Heart right ventricle (tissue), 16 donors: ENCODE data around the gene ASCL3. TPM values are rescaled to one million over a fixed set of nuclear protein-coding genes. Genes with fewer than 3 reads are reported as not detected.

Experiments
- ATAC-seq, 8 donors: fragments of 200-7000 bp; cut with Tn5 transposase; one replicate each; pipeline ENCODE4 v1.9.1; 2020; ENCODE audit warnings: mild to moderate bottlenecking in 8 of 8, moderate library complexity in 8 of 8, moderate number of reproducible peaks in 1 of 8
- DNase-seq, 2 donors: peaks; one replicate each; pipeline ENCODE4 v3.0.0-alpha.2; 2020
- H3K27ac ChIP-seq, 10 donors: fragments of 200-600 bp; sonication (generic) in 2 of 10; one replicate each; pipeline versions ENCODE4 v1.5.0 to v1.8.0; 2020 to 2022; ENCODE audit warnings: mild to moderate bottlenecking in 3 of 10
- H3K27me3 ChIP-seq, 7 donors: fragments of 200-600 bp; one replicate each; pipeline ENCODE4 v1.8.0; 2021 to 2022; ENCODE audit warnings: mild to moderate bottlenecking in 2 of 7
- H3K36me3 ChIP-seq, 9 donors: fragments of 200-600 bp; sonication (generic) in 1 of 9; one replicate each; pipeline versions ENCODE4 v1.5.0 to v1.8.0; 2020 to 2022; ENCODE audit warnings: mild to moderate bottlenecking in 2 of 9
- H3K4me1 ChIP-seq, 9 donors: fragments of 200-600 bp; sonication (generic) in 1 of 9; one replicate each; pipeline versions ENCODE4 v1.5.0 to v1.8.0; 2020 to 2022; ENCODE audit warnings: mild to moderate bottlenecking in 4 of 9
- H3K4me3 ChIP-seq, 10 donors: fragments of 200-600 bp; sonication (generic) in 2 of 10; one replicate each; pipeline versions ENCODE4 v1.5.0 to v1.8.0; 2020 to 2022; ENCODE audit warnings: mild to moderate bottlenecking in 7 of 10, moderate library complexity in 2 of 10
- H3K9me3 ChIP-seq, 11 donors: fragments of 200-600 bp in 10 of 11; sonication (generic) in 2 of 11; one replicate each; pipeline versions ENCODE4 v1.5.0 to v1.8.0; 2013 to 2022; ENCODE audit warnings: mild to moderate bottlenecking in 2 of 11, control low read depth in 1 of 11, moderate library complexity in 1 of 11
- WGBS, 2 donors: extraction: QIAGEN DNeasy Blood & Tissue Kit; methylation state at CpG; one replicate each; pipeline ENCODE4 v1.1.7; 2013; ENCODE audit warnings: inconsistent platforms in 1 of 2; 5-methylcytosine and 5-hydroxymethylcytosine counted together
- intact Hi-C, 10 donors: fragments of 100-400 bp; cut with DNase I; formaldehyde crosslinking; loops; one replicate each; pipeline versions ENCODE4 v1.11.1 to v1.14.2; 2022
- polyA plus RNA-seq, 2 donors: library from polyadenylated mRNA; stranded (reverse); fragments of 200-250 nt; gene quantifications; one replicate each; pipeline ENCODE4 v1.2.3, GENCODE V29; 2013
- total RNA-seq, 10 donors: library from RNA; stranded (reverse); fragmentation: NEBNext Ultra II Directional in 3 of 10; extraction: Animal tissue kit (Norgen Biotek cat#: 25700) in 3 of 10; gene quantifications; one replicate each; pipeline versions ENCODE4 v1.2.1 to v1.2.4, GENCODE V29; 2021 to 2023
- TF ChIP-seq, protein P1 (sequence below), 9 donors: fragments of 200-600 bp; sonication (generic) in 2 of 9; IDR thresholded peaks; one replicate each; pipeline versions ENCODE4 v1.5.0 to v1.8.0; 2021 to 2022; ENCODE audit warnings: antibody characterized with exemption in 9 of 9, mild to moderate bottlenecking in 5 of 9, moderate library complexity in 1 of 9
- donor health status: Arrhythmogenic right ventricular cardiomyopathy.
- donor health status: ischemic (EF 13 %, LVEDD 7.1; RV severe dilation, severe dysfunction).
- donor health status: healthy with polysubstance abuse.
- donor health status: DM: no; HTN: yes; CAD: no.
- donor health status: DM: no; HTN: no; CAD: no.
- donor health status: ischemic (EF 25% LVEDD 6.9; RV normal size, moderate dysfunction).
- donor health status: ischemic (EF 25% LVEDD 5.7; RV mildly dilated, moderate dysfunction).
- donor health status: healthy.
- donor health status: DM: yes; HTN: yes; CAD: no.
- donor health status: Ischemic cardiomyopathy.
- donor health status: ischemic (EF 35%, LVEDD 5.7; RV mildly dilated, moderate dysfunction).
- donor health status: nonischemic (EF 11% LVEDD 7.7; RV severe dilation, severe dysfunction).
- donor health status: DM: yes; HTN: yes; CAD: no.
- donor health status: PGD.
- donor health status: ischemic (EF 29% LVEDD 5.4; RV normal size, mild dysfunction).
- donor health status: nonischemic (EF 23%, LVEDD 6.1; RV moderate dilation, normal function).

Gene ASCL3
- total and polyA plus RNA-seq, 12 donors, result not detected

DNA sequence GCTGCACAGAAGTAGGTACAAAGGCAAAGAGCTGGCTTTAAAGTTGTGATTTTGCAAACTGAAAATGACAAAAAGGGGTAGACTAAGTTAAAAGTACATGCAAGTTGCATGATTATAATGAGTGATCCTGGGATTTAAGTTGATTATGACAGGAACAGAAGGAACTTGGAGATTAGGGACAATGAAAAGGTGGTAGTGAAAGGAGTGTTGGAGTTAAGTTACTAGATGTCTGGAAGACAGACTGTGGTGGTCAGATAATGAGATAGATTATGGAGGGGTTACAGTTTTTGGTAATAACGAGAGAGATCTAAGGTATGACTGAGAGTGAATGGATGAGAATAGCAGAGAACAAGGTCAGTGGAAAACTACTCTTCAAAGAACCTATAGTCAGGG is 29.1 kb upstream of the ASCL3 start:
- WGBS, 2 donors, result 77 to 79% methylated on average over 1 of the region's 1 CpG

DNA sequence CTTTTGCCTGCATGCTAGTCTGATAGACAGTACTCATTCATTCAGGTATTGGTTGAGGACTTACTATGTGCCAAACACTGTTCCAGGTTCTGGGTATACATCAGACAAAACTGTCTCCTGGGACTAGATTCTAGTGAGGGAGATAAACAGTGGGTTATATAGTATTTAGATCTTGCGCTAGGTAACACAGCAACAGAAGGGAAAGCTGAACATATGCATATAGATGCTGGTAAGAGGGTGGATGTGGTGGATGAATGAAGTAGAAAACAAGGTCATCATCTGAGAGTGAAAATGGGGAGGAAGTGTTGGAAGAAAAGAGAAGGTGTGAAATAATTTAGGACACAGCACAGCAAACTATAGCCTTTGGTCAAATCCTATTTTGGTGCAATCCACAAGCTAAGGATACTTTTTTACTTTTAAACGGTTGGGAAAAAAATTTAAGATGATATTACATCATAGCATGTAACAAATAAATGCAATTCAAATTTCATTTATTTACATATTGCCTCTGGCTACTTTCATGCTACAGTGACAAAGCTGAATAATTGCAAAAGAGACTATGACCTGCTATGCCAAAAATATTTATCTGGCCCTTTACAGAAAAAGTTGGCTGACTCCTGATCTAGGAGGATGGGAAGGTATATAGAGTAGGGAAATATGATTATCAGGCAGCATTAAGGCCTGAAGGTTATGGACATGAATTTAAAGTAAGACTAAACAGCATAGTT is 28.5 kb upstream of the ASCL3 start:
- 87 to 91% methylated on average over 2 of the region's 2 CpGs for WGBS, 2 donors
- no peaks in the 10 kb centered on the region for H3K9me3 ChIP-seq

More for the DNA sequence above, 29.1 kb upstream of the ASCL3 start:
- intact Hi-C loops, result no loop called here
- no peaks in the 10 kb centered on the region for H3K9me3 ChIP-seq
- no peaks in the 10 kb centered on the region for H3K27me3 ChIP-seq
- ATAC-seq (no peak), DNase-seq (no peak)
- peaks cover 0 to 4% (median 0%) of the 10 kb centered on the region in 9 donors for H3K4me1 ChIP-seq
- no peak overlapping the region for H3K4me3 ChIP-seq
- H3K27ac ChIP-seq, result no peak overlapping the region
- H3K36me3 ChIP-seq, result peaks cover 0 to 9% (median 0%) of the 10 kb centered on the region in 9 donors
- TF ChIP-seq, protein P1, sequence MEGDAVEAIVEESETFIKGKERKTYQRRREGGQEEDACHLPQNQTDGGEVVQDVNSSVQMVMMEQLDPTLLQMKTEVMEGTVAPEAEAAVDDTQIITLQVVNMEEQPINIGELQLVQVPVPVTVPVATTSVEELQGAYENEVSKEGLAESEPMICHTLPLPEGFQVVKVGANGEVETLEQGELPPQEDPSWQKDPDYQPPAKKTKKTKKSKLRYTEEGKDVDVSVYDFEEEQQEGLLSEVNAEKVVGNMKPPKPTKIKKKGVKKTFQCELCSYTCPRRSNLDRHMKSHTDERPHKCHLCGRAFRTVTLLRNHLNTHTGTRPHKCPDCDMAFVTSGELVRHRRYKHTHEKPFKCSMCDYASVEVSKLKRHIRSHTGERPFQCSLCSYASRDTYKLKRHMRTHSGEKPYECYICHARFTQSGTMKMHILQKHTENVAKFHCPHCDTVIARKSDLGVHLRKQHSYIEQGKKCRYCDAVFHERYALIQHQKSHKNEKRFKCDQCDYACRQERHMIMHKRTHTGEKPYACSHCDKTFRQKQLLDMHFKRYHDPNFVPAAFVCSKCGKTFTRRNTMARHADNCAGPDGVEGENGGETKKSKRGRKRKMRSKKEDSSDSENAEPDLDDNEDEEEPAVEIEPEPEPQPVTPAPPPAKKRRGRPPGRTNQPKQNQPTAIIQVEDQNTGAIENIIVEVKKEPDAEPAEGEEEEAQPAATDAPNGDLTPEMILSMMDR (IDR thresholded peaks at IDR 0.05), result no peak

DNA sequence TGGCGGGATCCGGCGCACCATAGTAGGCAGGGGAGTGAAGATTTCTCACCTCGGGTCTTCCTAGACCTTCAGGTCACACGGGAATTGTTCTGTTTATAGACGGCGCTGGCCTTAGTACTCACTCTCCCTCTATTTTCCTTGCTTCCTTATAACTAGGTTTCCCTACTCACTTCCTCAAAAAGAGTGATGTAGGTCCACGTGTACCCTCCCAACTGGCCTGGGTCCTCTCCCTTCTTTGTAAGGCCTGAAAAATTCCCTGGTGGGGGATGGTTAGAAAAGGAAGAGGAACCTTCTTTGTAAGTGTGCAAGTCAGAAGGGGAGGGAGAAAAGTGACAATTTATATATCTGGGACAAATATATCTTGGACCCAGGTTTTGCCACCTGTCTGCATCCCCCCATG is 24.4 kb upstream of the ASCL3 start:
- peaks cover 5 to 28% (median 24%) of the 10 kb centered on the region in 9 donors for H3K4me1 ChIP-seq
- H3K9me3 ChIP-seq, result no peaks in the 10 kb centered on the region
- no peak overlapping the region for H3K4me3 ChIP-seq
- no peak overlapping the region for H3K27ac ChIP-seq
- H3K36me3 ChIP-seq, result peaks cover 0 to 9% (median 0%) of the 10 kb centered on the region in 9 donors
- no peaks in the 10 kb centered on the region for H3K27me3 ChIP-seq
- DNase-seq (no peak), ATAC-seq (no peak)
- intact Hi-C loops, result loop anchor here in 1 of 10 donors (10.0 kb wide), 1 partner anchor 282 kb away; the partner anchor contains the start of genes RPL27A and TRIM66
- TF ChIP-seq, protein P1 (IDR thresholded peaks at IDR 0.05), result no peak
- 81 to 86% methylated on average over 8 of the region's 8 CpGs for WGBS, 2 donors

More for the DNA sequence above, 28.5 kb upstream of the ASCL3 start:
- TF ChIP-seq, protein P1 (IDR thresholded peaks at IDR 0.05), result no peak
- intact Hi-C loops, result no loop called here
- no peak for ATAC-seq
- Histone ChIP-seq H3K36me3 (peaks cover 0 to 9% (median 0%) of the 10 kb centered on the region in 9 donors), H3K27me3 (no peaks in the 10 kb centered on the region), H3K4me1 (peaks cover 0 to 4% (median 0%) of the 10 kb centered on the region in 9 donors), H3K4me3 (no peak overlapping the region), H3K27ac (no peak overlapping the region)
- DNase-seq, result no peak

DNA sequence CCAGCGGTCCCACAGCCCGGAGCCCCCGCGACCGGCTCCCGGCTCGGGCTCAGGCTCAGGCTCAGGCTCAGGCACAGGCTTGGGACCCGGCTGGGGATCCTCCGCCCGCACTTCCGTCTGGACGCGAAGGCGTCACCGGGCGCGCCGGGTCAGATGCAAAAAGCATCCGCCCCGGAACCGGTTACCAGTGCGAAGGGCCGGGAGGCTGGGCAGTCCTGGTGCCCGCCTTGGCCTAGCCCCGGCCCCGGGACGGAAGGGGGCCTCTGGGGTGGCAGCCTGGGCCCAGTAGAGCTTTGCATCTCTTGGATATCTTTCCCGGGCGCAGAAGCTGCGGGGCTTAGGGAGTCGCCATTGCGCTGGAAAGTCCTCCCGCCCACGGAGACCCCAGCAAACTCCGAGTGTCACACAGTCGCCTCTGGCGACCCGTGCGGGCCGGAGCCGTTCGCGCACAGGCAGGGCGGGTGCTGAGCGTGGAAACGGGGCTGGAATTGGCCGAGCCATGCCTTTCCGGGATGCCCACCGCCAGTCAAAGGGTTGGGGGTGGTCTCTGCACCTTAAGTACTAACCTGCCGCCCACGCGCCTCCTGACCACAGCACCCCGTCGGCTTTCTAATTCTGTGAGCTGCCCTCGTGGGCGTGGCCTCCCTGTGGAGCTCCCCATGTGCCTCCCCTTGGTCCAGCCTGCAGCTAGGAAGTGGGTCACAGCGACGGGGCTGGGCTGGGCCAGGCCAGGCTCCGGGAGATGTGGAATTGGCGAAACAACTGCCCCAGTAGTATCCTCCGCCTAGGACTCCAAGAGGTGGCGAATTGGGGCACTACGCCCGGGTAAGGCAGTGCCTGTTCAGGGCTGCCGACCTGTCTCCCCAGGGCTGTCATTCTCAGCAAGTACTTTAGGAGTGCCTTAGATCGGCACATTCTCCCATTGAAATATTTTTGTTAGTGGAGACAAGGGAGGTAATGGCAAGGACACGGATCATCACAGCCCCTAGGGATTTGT is 21.8 kb upstream of the ASCL3 start, which contains the start of gene TMEM9B:
Gene TMEM9B, minus strand, starts transcription at position 119 of the 997 bp plus-strand sequence. CDS start 129 bp downstream, outside the sequence.
- Histone ChIP-seq H3K9me3 (no peaks in the 10 kb centered on the region), H3K27me3 (no peaks in the 10 kb centered on the region), H3K4me1 (peaks cover 5 to 44% (median 31%) of the 10 kb centered on the region in 9 donors), H3K27ac (peak within 1 kb of the TSS; percentile 74 to 99 (median 98)), H3K4me3 (peak within 1 kb of the TSS; percentile 67 to 99 (median 85)), H3K36me3 (peaks cover 0 to 24% (median 0%) of the 10 kb centered on the region in 9 donors)
- intact Hi-C loops, result loop anchor here in 7 of 10 donors (2.0 to 10.0 kb wide), 8 partner anchors 47 to 282 kb away; partner anchors contain the start of genes AKIP1 (in 4 of the 7), RPL27A (in 4 of the 7) and TRIM66 (in 4 of the 7)
- 0% methylated on average over 67 of the region's 67 CpGs for WGBS, 2 donors
- DNase-seq (peak; percentile 90 to 91), ATAC-seq (peak; percentile 95 to 98 (median 97))
- TF ChIP-seq, protein P1 (IDR thresholded peaks at IDR 0.05), result no peak
